GM10266 (cell line): Measurements from ENCODE around the gene GMEB2.

Source experiments
- DNase-seq: peaks from one replicate; pipeline ENCODE4 v3.0.0; 2012; ENCODE audit errors: extremely low spot score
- CTCF ChIP-seq: IDR thresholded peaks from 2 replicates; pipeline ENCODE4 v1.5.1; 2012; ENCODE audit warnings: mild to moderate bottlenecking, low read depth; ENCODE audit not compliant: control insufficient read depth, insufficient read depth; ENCODE audit errors: missing control alignments

The GMEB2 gene

GRCh38 chr20:63665708-63666107 lies 38.8 kb upstream of the GMEB2 start:
- no peak for TF ChIP-seq CTCF
- no peak for DNase-seq

DNA sequence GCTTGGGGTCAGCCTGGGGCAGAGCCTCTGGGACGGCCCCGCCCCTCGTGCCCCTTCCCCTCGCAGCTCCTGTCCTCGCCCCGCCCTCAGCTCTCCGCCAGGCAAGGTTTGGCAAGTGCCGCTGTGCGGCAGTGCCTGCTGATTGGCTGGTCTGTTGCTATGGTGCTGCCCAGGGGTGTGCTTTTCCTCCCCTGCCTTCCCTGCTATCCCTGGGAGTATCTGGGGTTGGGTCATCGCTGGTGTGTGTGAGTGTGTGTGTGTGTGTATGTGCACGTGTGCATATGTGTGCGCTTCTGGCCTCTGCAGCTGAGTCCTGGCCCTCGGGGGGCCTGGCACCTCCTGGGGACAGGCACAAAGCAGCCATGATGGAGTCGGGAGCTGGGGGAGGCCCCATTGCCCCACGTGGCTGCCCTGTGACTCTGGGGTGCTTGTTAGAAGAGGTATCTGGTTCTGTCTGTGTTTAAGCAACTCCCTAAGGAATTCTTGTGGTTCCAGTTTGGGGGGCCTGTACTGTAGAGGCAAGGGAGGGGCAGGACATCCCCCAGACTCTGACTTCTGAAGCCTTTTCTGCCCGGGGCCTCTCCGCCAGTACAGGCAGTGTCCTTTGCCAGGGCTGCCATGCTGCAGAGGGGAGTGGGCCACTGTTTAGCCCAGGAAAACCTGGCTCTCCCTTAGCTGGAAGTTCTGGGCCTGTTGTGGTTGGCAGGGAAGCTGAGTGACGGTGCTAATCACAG lies 38.1 kb upstream of the GMEB2 start:
- TF ChIP-seq CTCF: no peak
- DNase-seq: no peak

DNA sequence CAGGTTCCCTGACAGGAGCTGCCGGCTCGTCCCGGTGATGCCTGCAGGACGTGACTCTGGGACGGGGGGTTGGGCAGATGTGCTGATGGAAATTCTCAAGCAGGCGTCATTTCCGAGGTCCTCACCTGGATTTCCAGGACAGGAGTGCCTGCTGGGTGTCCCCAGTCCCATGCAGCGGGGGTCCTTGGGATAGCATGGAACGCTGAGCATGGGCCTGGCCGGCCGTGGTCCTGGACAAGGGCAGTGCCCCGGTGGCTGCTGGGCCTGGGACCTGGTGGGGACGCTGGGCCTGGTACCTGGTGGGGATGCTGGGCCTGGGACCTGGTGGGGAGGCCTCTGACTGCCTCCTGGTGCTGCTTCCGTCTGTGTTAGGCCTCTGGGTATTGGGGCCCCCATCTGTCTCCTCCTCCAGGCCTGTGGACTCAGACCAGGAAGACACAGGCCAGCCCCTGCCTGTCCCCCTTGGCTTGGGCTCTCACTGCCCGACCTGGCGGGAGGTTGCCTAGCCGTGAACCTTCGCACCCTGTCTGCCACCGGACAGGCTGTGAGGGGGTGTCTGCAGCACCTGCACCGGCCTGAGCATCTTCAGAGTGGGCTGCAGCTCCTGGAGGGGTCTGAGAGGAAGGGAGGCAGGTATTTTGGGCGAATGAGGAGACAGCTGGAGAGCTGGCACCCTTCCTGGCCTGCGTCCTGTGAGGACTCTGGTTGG lies 37.4 kb upstream of the GMEB2 start:
- no peak for DNase-seq
- TF ChIP-seq CTCF: no peak

DNA sequence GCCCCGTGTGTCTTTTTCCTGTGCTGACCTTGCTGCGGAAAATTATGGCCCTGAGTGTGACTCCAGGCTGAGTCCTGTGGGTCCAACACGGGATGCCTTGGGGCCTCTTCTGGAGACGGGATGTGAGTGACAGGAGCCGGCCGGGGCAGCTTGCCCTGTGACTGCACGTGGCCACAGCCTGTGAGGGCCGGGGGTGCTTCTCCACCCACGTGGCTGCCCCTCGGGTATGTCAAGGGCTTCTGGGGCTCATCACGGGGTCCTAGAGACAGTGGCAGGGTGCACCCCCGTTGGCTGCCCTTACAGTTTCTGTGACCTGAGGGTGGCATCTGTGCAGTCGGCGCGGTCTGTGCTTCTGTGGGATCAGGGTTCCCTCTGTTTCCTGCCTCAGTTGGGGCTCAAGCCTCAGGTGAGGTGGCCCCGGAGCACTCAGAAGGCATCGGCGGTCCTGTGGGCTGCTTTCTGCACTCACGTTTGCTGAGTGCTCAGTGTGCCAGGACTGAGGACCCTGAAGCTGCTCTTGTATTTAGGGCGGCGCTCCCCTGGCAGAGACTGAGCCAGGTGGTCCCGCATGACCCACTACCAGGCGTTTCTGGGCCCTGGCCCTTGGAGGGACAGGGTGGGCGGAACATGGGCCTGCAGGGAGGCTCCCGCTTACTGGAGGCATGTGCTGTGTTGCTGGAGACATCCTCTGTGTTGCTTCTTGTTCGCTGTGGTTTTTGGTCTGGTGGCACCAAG lies 36.6 kb upstream of the GMEB2 start:
- no peak for TF ChIP-seq CTCF
- DNase-seq: no peak

GRCh38 chr20:63662813-63663189 lies 35.9 kb upstream of the GMEB2 start:
- no peak for TF ChIP-seq CTCF
- DNase-seq: no peak

GRCh38 chr20:63661959-63662812 lies 35.3 kb upstream of the GMEB2 start:
- TF ChIP-seq CTCF: no peak
- DNase-seq: no peak
